ENCODE measurements around the gene UVRAG. TPM values are rescaled to one million over a fixed set of nuclear protein-coding genes. Genes with fewer than 3 reads are reported as not detected.

UVRAG gene
- total and polyA plus RNA-seq, 2 donors from 2014 or later, result 7.2 to 27.9 TPM

GRCh38 chr11:76163289-76163880 lies 348.4 kb downstream of the UVRAG start:
- no peaks in the 10 kb centered on the region for H3K36me3 ChIP-seq (ENCODE audit: control insufficient read depth in 2 of 3, insufficient read depth in 3 of 3, low read length in 3 of 3)
- FAIRE-seq, result no peak
- DNase-seq, result peak in 1 of 5 donors; percentile 61
- H3K9ac ChIP-seq (ENCODE audit: low read length in 3 of 3), result no peak overlapping the region
- TF ChIP-seq CTCF (IDR thresholded peaks at IDR 0.05; ENCODE audit: borderline replicate concordance, extremely low read depth, insufficient read depth), result no peak
- H3K4me1 ChIP-seq (ENCODE audit: control insufficient read depth in 2 of 3, insufficient read depth in 2 of 3, low read depth in 1 of 3, low read length in 3 of 3), result no peaks in the 10 kb centered on the region
- H3K9me3 ChIP-seq (ENCODE audit: control insufficient read depth in 2 of 3, insufficient read depth in 1 of 3, low read length in 3 of 3), result no peaks in the 10 kb centered on the region
- no peak overlapping the region for H3K27ac ChIP-seq (ENCODE audit: low read depth in 2 of 2, low read length in 2 of 2)
- intact Hi-C loops (cut with DNase I), result no loop called here
- H3K4me3 ChIP-seq (ENCODE audit: low read length in 3 of 3), result no peak overlapping the region
- no peaks in the 10 kb centered on the region for H3K27me3 ChIP-seq (ENCODE audit: control insufficient read depth, insufficient read depth, low read length)

DNA sequence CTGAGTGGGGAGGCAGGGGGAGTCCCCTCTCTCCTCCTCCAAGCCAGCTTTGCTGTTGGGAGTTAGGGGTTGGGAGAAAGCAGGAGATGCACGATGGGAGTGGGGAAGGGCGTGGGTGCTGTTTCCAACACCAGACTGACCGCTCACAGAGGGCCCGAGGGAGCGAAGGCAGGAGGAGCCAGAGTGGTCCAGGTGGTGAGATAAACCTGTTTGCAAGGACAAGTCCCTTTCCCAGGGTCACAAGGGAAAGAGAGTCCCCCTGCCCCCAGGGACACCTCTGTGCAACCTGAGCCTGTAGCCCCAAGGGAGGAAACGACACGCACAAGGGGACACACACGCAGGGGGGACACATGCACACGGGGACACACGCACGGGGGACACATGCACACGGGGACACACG lies 349.1 kb downstream of the UVRAG start:
- no peak for TF ChIP-seq CTCF (IDR thresholded peaks at IDR 0.05; ENCODE audit: borderline replicate concordance, extremely low read depth, insufficient read depth)
- no peaks in the 10 kb centered on the region for H3K27me3 ChIP-seq (ENCODE audit: control insufficient read depth, insufficient read depth, low read length)
- FAIRE-seq, result no peak
- H3K4me1 ChIP-seq (ENCODE audit: control insufficient read depth in 2 of 3, insufficient read depth in 2 of 3, low read depth in 1 of 3, low read length in 3 of 3), result no peaks in the 10 kb centered on the region
- peak in 1 of 5 donors; percentile 18 for DNase-seq
- H3K9me3 ChIP-seq (ENCODE audit: control insufficient read depth in 2 of 3, insufficient read depth in 1 of 3, low read length in 3 of 3), result no peaks in the 10 kb centered on the region
- H3K36me3 ChIP-seq (ENCODE audit: control insufficient read depth in 2 of 3, insufficient read depth in 3 of 3, low read length in 3 of 3), result no peaks in the 10 kb centered on the region
- no peak overlapping the region for H3K9ac ChIP-seq (ENCODE audit: low read length in 3 of 3)
- intact Hi-C loops (cut with DNase I), result no loop called here
- H3K4me3 ChIP-seq (ENCODE audit: low read length in 3 of 3), result no peak overlapping the region
- no peak overlapping the region for H3K27ac ChIP-seq (ENCODE audit: low read depth in 2 of 2, low read length in 2 of 2)

- H3K4me3 ChIP-seq (ENCODE audit: low read length in 3 of 3), result no peak overlapping the region
- no peaks in the 10 kb centered on the region for H3K27me3 ChIP-seq (ENCODE audit: control insufficient read depth, insufficient read depth, low read length)
- H3K9ac ChIP-seq (ENCODE audit: low read length in 3 of 3), result no peak overlapping the region
- DNase-seq (peak in 1 of 5 donors; percentile 61), FAIRE-seq (no peak)
- intact Hi-C loops (cut with DNase I), result no loop called here
- no peak overlapping the region for H3K27ac ChIP-seq (ENCODE audit: low read depth in 2 of 2, low read length in 2 of 2)
- no peaks in the 10 kb centered on the region for H3K4me1 ChIP-seq (ENCODE audit: control insufficient read depth in 2 of 3, insufficient read depth in 2 of 3, low read depth in 1 of 3, low read length in 3 of 3)
- TF ChIP-seq CTCF (IDR thresholded peaks at IDR 0.05; ENCODE audit: borderline replicate concordance, extremely low read depth, insufficient read depth), result no peak
- H3K9me3 ChIP-seq (ENCODE audit: control insufficient read depth in 2 of 3, insufficient read depth in 1 of 3, low read length in 3 of 3), result no peaks in the 10 kb centered on the region
- no peaks in the 10 kb centered on the region for H3K36me3 ChIP-seq (ENCODE audit: control insufficient read depth in 2 of 3, insufficient read depth in 3 of 3, low read length in 3 of 3)
Measured at GRCh38 chr11:76164861-76165751, 350.1 kb downstream of the UVRAG start.

All from kidney (tissue), 14 donors.